ENCODE data around the gene PTDSS2. TPM values are rescaled to one million over a fixed set of nuclear protein-coding genes. Genes with fewer than 3 reads are reported as not detected.

Gene PTDSS2
- total and polyA plus RNA-seq, 2 experiments from 2014 or later: 22.7 to 145 TPM

DNA sequence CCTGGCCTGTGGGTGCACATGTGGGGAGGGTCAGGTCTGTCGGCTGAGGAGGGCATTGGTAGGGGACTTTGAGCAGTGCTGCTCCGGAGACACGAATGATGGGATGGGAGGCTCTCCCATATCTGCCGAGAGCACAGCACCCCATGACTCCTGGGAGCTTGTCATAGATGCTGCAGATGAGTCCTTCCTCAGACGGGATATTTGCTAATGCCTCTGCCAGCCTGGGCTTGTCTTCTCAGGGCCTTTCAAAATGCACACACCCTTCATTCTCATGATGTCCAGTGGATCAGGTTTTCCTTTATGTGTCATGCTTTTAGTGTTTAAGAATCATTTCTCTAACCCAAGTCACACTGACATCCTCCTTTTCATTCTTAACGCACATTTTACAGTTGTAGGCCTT, 65.1 kb downstream of the PTDSS2 start (continued):
- no peak for TF ChIP-seq STAT1 (IDR thresholded peaks at IDR 0.05; ENCODE audit: unreplicated experiment)
- TF ChIP-seq ETS1 (IDR thresholded peaks at IDR 0.05): no peak
- no peak for TF ChIP-seq REST (IDR thresholded peaks at IDR 0.05; ENCODE audit: unreplicated experiment)
- TF ChIP-seq JUNB (IDR thresholded peaks at IDR 0.05; ENCODE audit: unreplicated experiment): no peak
- TF ChIP-seq CTCF (conservative IDR thresholded peaks at IDR 0.05; ENCODE audit: low read depth in 2 of 2): no peak
- TF ChIP-seq ZNF114 (CRISPR knock-in tag; IDR thresholded peaks at IDR 0.05): no peak

GRCh38 chr11:516400-516799, 66.3 kb downstream of the PTDSS2 start:
- no peak overlapping the region for H3K27ac ChIP-seq (ENCODE audit: low read depth)
- H3K4me1 ChIP-seq (ENCODE audit: insufficient read depth): no peaks in the 10 kb centered on the region
- no peaks in the 10 kb centered on the region for H3K27me3 ChIP-seq (ENCODE audit: insufficient read depth)
- no peak overlapping the region for H3K4me2 ChIP-seq
- no peaks in the 10 kb centered on the region for H3K79me2 ChIP-seq (replicated peaks; ENCODE audit: insufficient read depth)
- no peak overlapping the region; the same call in 2 of the 3 replicates for H3K4me3 Mint-ChIP-seq
- peaks cover 8% of the 10 kb centered on the region for H3K27me3 Mint-ChIP-seq (ENCODE audit: insufficient read depth, low read depth, poor library complexity)
- no peak overlapping the region for H2AFZ ChIP-seq
- H3K36me3 Mint-ChIP-seq (ENCODE audit: low read depth): peaks cover 50% of the 10 kb centered on the region
- no peaks in the 10 kb centered on the region for H3K36me3 ChIP-seq (ENCODE audit: insufficient read depth)
- H3K27ac Mint-ChIP-seq: no peak overlapping the region
- no peaks in the 10 kb centered on the region for H3K4me1 Mint-ChIP-seq
- no peaks in the 10 kb centered on the region for H3K9me2 ChIP-seq (ENCODE audit: insufficient read depth)
- peaks cover 42% of the 10 kb centered on the region for H3K9me3 Mint-ChIP-seq
- H3K4me3 ChIP-seq: no peak overlapping the region
- 0 out of 2 replicates have a peak, but pooled peaks cover 8% of the 10 kb centered on the region for H3F3A ChIP-seq (replicated peaks; ENCODE audit: low read depth)
- no peaks in the 10 kb centered on the region for H4K20me1 ChIP-seq (replicated peaks; ENCODE audit: insufficient read depth)
- ATAC-seq (no peak), DNase-seq (ENCODE audit: low spot score) (no peak)
- TF ChIP-seq JUNB (IDR thresholded peaks at IDR 0.05; ENCODE audit: unreplicated experiment): no peak
- TF ChIP-seq EZH2phosphoT487 (IDR thresholded peaks at IDR 0.05; ENCODE audit: unreplicated experiment): no peak
- TF ChIP-seq CTCF (conservative IDR thresholded peaks at IDR 0.05; ENCODE audit: low read depth in 2 of 2): no peak
- no peak for TF ChIP-seq STAT1 (IDR thresholded peaks at IDR 0.05; ENCODE audit: unreplicated experiment)
- no peak for TF ChIP-seq REST (IDR thresholded peaks at IDR 0.05; ENCODE audit: unreplicated experiment)
- TF ChIP-seq CREB1 (CRISPR knock-in tag; IDR thresholded peaks at IDR 0.05; ENCODE audit: low read depth): no peak
- TF ChIP-seq ZNF331 (CRISPR knock-in tag; IDR thresholded peaks at IDR 0.05; ENCODE audit: low read depth): no peak
- TF ChIP-seq ZNF114 (CRISPR knock-in tag; IDR thresholded peaks at IDR 0.05): no peak
- TF ChIP-seq POLR2AphosphoS5 (IDR thresholded peaks at IDR 0.05; ENCODE audit: low read depth): no peak

Data from GM23338 (cell line).